Myocyte (in vitro differentiated cells): ENCODE measurements around the gene PDZD8. TPM values are rescaled to one million over a fixed set of nuclear protein-coding genes. Genes with fewer than 3 reads are reported as not detected.
"Not testable (repeated sequence)": the region's sequence is repeated elsewhere in the genome, so short reads cannot be mapped to it uniquely, and the experiment has no call there.

Experiments used
- DNase-seq: peaks from one replicate; pipeline ENCODE4 v3.0.0-alpha.2; 2012; ENCODE audit warnings: low read depth
- total RNA-seq: library from RNA; depleted of rRNA; stranded (reverse); fragments of >200 nt; gene quantifications from 2 replicates; pipeline ENCODE4 v1.2.3, GENCODE V29; 2014

The PDZD8 gene
- total RNA-seq, 1 donor from 2014 or later, result 22.9 TPM

DNA sequence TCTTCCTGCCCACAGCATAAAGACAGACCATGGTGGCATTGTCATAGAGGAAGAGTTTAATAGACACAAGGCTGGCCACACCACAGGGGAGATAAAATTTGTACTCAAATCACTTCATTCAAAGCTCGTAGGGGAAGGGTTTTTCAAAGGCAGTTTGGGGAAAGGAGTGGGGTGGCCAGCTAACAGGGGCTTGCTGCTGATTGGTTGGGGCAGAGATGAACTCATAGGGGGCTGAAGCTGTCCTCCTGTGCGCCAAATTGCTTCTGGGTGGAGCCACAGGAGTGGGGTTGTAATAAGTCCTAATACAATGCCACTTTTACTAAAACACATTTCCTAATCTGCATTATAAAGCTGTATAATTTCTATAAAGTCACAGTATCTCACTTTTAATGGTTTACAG lies 22.5 kb downstream of the PDZD8 start:
- no peak for DNase-seq

DNA sequence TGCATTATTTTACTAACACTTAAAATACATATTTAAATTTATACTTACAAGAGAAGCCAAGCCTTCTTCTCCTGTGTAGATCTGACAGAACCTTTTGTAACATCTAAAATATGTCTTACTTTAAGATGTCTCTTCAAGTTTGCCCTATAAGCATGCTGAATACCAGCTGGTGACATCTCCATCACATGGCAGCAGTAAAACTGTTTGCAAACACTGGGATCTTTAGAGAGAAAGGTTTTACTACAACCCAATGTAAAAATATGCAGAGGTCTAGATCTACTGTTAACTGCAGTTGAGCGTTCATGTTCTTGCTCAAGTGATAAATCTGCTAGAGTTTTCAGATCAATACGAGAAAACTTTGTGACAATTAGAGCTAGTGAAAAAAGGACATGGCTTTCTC lies 23.2 kb downstream of the PDZD8 start:
- DNase-seq, result no peak

GRCh38 chr10:117351558-117351957 lies 23.7 kb downstream of the PDZD8 start:
- no peak for DNase-seq

- no peak for DNase-seq
Observed at GRCh38 chr10:117350909-117351308, 24.3 kb downstream of the PDZD8 start.

DNA sequence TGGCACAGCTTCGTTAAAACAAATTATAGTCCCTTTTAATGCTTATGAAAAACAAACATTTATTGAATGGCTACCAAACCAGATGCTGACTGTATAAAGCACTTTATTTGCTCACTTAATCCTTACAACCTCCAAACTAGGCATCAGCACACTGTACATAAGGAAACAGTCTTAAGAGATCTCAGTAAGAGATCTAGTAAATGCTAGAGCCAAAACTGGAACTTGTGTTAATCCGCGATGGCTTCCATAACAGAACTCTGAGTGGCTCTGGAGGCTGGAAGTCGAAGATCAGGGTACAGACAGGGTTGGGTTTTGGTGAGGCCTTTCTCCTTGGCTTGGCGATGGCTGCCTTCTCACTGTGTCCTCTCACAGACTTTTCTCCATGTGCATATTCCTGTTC lies 27.0 kb downstream of the PDZD8 start:
- no peak for DNase-seq

DNA sequence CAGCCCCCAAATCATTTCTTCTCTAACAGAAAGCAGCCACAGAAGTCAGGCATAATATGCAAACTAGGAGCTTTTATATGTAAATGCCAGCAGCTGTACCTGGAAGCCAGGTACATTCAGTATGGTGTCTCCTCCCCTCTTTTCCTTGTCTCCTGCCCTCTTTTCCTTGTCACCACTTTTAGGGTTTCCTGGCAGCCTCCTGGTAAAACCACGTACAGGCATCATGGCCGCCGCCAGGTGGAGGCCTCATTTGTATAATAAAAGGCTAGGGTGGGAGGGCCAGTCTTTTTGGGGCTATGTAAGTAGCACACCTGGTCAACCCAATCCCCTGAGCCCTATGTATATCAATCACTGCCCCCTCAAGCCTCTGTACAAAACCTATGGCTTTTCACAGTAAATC lies 28.7 kb downstream of the PDZD8 start:
- no peak for DNase-seq

GRCh38 chr10:117345143-117345542 lies 30.1 kb downstream of the PDZD8 start:
- DNase-seq, result peak; percentile 13

- DNase-seq, result no peak
Observed at GRCh38 chr10:117342641-117343040, 32.6 kb downstream of the PDZD8 start.

DNA sequence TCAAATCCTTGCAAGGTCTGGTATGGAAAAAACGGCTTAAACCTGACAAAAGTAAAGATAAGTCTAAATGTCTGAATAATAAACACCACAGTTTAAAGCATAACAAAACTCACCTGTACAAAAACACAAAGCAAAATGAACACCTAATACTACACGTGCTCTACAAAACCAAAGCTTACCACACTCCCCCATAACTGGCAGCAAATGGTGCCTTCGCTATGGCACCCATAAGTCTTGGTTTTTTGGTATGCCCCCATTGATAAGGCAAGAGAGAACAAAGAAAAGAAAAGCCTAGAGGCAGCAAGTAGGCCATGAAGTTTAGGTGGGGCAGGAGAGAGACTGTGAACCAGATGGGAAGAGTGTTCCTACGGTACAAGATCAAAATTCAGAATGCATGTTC lies 34.2 kb downstream of the PDZD8 start:
- DNase-seq, result no peak

- DNase-seq, result no peak
Observed at GRCh38 chr10:117339979-117340378, 35.3 kb downstream of the PDZD8 start.

- no peak for DNase-seq
Observed at GRCh38 chr10:117339578-117339977, 35.7 kb downstream of the PDZD8 start.

DNA sequence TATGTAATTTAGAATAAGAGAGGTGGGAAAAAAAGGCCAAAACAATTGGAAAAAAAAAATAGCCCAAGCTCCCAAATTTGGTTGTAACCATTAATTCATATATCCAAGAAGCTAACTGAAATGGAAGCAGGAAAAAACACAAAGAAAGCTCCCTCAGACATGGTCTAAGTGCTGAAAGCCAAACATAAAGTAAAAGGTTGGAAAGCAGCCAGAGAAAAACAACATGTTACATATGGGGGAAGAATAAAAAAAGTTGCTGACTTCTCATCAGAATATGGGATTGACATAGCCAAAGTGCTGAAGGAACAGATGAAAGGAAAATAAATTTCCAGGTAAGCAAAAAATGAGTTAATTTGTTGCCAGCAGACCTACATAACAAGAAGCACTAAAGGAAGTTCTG lies 40.3 kb downstream of the PDZD8 start:
- DNase-seq, result no peak

- DNase-seq, result no peak
Observed at GRCh38 chr10:117334066-117334465, 41.2 kb downstream of the PDZD8 start.

GRCh38 chr10:117327262-117327661 lies 48.0 kb downstream of the PDZD8 start:
- no peak for DNase-seq

DNA sequence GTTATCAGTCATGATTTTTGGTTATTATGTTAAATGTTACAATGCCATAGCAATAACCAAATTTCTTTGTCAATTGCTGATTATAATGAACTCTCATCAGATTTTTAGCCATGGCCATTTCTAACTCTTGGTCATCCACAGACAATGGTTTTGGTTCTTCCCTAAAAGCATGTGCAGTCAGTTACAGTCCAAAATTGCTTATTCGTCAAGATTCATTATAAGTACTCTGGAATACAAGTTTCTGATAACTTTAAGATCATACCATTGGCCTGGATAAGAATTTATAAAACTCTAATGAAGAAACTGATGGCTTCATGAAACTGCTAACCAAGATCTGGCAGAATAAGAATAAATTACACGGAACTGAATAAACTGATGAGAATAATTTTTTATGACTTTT lies 50.9 kb downstream of the PDZD8 start:
- no peak for DNase-seq

DNA sequence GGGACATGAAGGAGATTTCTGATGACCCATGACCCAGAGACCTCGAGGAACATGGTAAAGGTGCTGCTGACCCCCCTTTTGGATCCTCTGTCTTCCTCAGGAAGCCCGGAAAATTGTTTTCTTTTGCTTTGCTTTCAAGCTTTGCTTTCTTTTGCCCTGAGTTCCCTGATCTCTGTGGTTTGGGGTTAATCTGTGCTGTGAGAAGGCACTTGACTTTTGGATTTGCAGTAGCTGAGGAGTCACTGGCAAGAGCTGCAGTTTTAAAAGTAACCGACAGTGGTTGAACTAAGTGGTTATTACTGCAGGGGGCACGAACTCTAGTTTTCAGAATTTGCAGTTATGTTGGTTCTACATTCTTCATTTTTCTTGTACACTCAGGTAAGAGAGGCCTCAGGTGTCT lies 53.0 kb downstream of the PDZD8 start:
- peak; percentile 38 for DNase-seq

- peak; percentile 18 for DNase-seq
Observed at GRCh38 chr10:117320050-117320665, 55.1 kb downstream of the PDZD8 start.

GRCh38 chr10:117318909-117319308 lies 56.3 kb downstream of the PDZD8 start:
- DNase-seq, result no peak

DNA sequence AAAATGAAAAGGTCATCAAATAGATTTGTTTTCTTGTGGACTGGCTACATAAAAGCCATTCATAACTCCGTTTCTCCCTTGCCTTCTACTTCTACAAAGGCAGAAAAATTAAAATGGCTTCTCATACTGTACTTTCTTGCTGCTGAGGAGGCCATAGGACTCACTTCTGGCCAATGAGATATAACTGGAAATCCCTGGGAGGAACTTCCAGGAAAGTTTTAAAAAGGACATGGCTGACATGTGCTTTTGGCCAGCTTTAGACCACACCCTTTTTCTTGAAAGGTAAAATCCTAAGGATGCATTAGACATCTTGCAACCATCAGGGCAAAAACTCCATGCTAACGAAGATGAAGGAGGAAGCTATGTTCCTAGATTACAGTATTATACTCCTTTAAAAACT lies 58.5 kb downstream of the PDZD8 start:
- no peak for DNase-seq

DNA sequence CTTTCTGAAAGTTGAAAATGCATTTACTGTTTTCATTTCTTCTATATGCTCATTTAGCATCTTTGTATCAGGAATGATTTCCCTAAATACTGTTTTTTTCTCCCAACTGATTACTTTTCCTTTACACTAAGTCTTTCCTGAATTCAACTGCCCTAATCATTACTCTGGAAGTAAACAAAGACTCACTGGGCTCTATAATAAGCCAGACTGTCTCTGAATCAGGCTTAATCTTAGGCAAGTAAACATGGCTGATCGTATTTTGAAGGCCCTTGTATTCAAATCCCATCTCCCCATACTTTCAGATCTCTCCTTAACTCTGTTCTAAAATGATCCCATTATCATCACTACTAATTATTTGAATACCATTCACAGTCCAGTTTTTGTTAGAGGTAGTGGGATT lies 61.6 kb downstream of the PDZD8 start:
- DNase-seq, result no peak

DNA sequence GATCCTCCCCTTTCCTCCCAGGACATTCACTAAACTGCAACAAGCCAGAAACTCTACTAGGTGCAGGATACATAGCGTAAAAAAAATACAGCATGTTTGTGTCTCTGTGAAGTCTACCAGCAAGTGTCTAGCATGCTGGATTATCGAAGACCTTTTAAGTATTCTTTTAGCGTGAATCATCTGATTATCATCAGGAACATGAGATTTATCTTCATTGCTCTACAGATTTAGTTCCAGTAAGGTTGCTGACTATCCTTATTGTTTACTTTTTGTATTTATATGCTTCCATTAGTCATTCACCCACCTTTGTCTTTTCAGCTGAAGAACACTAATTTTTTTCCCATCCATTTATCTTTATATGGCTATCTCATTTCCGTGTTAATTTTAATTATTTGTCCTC lies 62.8 kb downstream of the PDZD8 start:
- no peak for DNase-seq

DNA sequence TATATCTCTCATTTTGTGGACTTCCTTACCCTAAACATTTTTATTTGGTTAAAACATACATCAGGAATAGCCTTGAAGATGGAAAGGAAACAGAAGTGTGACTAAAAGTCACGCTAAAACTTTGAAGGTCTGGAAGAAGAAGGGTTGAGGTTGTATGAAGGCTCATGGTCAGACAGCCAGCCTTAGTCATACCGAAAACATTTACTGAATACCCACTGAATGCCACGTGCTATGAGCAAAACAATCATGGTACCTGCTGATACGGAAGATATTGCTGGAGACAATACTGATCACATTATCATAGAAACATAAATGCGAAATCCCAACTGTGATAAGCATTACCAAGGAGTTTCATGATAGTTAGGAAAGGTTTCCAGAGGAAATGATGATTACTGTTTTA lies 64.0 kb downstream of the PDZD8 start:
- DNase-seq, result no peak

DNA sequence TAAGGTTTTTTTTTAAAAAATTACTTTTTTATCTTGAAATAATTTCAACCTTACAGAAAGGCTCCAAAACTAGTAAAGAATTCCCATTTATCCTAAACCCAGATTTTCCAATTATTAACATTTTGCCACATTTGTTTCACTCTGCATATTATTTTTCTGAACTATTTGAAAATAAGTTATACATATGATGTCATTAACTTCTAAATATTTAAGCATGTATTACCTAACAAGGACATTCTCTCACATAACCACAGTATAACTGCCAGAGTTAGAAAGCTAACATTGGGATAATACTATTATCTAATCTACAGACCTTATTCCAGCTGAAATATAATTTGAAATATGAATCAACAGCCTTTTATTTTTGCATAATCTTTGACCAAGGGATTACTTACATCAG lies 68.6 kb downstream of the PDZD8 start:
- no peak for DNase-seq

DNA sequence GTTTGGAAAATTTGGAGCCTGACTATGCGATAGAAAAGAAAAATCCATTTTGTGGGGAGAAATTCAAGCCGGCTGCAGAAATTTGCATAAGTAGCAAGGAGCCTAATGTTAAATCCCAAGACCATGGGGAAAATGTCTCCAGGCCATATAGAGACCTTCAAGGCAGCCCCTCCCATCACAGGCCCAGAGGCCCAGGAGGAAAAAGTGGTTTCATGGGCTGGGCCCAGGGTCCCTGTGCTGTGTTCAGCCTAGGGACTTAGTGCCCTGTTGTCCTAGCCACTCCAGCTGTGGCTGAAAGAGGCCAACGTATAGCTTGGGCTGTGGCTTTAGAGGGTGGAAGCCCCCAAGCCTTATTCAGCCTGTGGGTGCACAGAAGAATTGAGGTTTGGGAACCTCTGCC lies 71.8 kb downstream of the PDZD8 start:
- not testable (repeated sequence) for DNase-seq
